KMS-11 (cell line): Measurements from ENCODE around the gene TECTA.

Experiments
- H2AFZ ChIP-seq: fragments of 200-600 bp; sonication (generic); 2 replicates; pipeline ENCODE4 v1.6.1; 2016; ENCODE audit warnings: antibody characterized with exemption, mixed run types, low read depth
- H3K27ac ChIP-seq: fragments of 200-600 bp; sonication (generic); 2 replicates; pipeline ENCODE4 v1.6.1; 2016; ENCODE audit warnings: mild to moderate bottlenecking, mixed run types
- H3K27me3 ChIP-seq: fragments of 200-600 bp; sonication (generic); 2 replicates; pipeline ENCODE4 v1.6.1; 2017; ENCODE audit warnings: mild to moderate bottlenecking, low read depth, mixed run types, moderate library complexity; ENCODE audit not compliant: insufficient read depth
- H3K36me3 ChIP-seq: fragments of 200-600 bp; sonication (generic); 2 replicates; pipeline ENCODE4 v1.6.1; 2017; ENCODE audit warnings: mild to moderate bottlenecking, mixed run types; ENCODE audit not compliant: insufficient read depth
- H3K4me1 ChIP-seq: fragments of 200-600 bp; sonication (generic); 2 replicates; pipeline ENCODE4 v1.6.1; 2016; ENCODE audit warnings: mild to moderate bottlenecking, low read depth, mixed run types; ENCODE audit not compliant: poor library complexity, severe bottlenecking
- H3K4me2 ChIP-seq: fragments of 200-600 bp; sonication (generic); 2 replicates; pipeline ENCODE4 v1.7.0; 2016; ENCODE audit warnings: mild to moderate bottlenecking, mixed run types
- H3K4me3 ChIP-seq: fragments of 200-600 bp; sonication (generic); IDR thresholded peaks from 2 replicates; pipeline ENCODE4 v1.6.1; 2017; ENCODE audit warnings: low read depth, low read length, mixed read lengths; ENCODE audit not compliant: insufficient read depth
- H3K79me2 ChIP-seq: fragments of 200-600 bp; sonication (generic); 2 replicates; pipeline ENCODE4 v1.6.1; 2016; ENCODE audit warnings: low read depth, mixed run types; ENCODE audit not compliant: insufficient read depth
- H3K9ac ChIP-seq: fragments of 200-600 bp; sonication (generic); 2 replicates; pipeline ENCODE4 v1.6.1; 2016; ENCODE audit warnings: mild to moderate bottlenecking, mixed run types
- H4K20me1 ChIP-seq: fragments of 200-600 bp; sonication (generic); 2 replicates; pipeline ENCODE4 v1.6.1; 2016; ENCODE audit warnings: mild to moderate bottlenecking, mixed run types; ENCODE audit not compliant: insufficient read depth
- CTCF ChIP-seq: fragments of 200-600 bp; sonication (generic); conservative IDR thresholded peaks from 2 replicates; pipeline ENCODE4 v1.6.1; 2017; ENCODE audit warnings: low read depth, mild to moderate bottlenecking, antibody characterized with exemption, low read length, moderate library complexity, mixed read lengths

TECTA gene

GRCh38 chr11:121198491-121198890 is 97.4 kb downstream of the TECTA start:
- Histone ChIP-seq H4K20me1 (no peaks in the 10 kb centered on the region), H3K27ac (no peak overlapping the region), H2AFZ (no peak overlapping the region), H3K4me2 (no peak overlapping the region), H3K4me3 (no peak overlapping the region), H3K27me3 (no peaks in the 10 kb centered on the region), H3K79me2 (no peaks in the 10 kb centered on the region), H3K4me1 (no peaks in the 10 kb centered on the region), H3K9ac (no peak overlapping the region), H3K36me3 (no peaks in the 10 kb centered on the region)
- no peak for TF ChIP-seq CTCF

- Histone ChIP-seq H3K4me2 (no peak overlapping the region), H3K4me1 (no peaks in the 10 kb centered on the region), H4K20me1 (no peaks in the 10 kb centered on the region), H3K79me2 (no peaks in the 10 kb centered on the region), H3K9ac (no peak overlapping the region), H3K4me3 (no peak overlapping the region), H2AFZ (no peak overlapping the region), H3K27me3 (no peaks in the 10 kb centered on the region), H3K36me3 (no peaks in the 10 kb centered on the region), H3K27ac (no peak overlapping the region)
- TF ChIP-seq CTCF, result no peak
Measured at GRCh38 chr11:121199516-121199915, 98.5 kb downstream of the TECTA start.

- Histone ChIP-seq H3K9ac (no peak overlapping the region), H4K20me1 (no peaks in the 10 kb centered on the region), H3K79me2 (no peaks in the 10 kb centered on the region), H3K36me3 (no peaks in the 10 kb centered on the region), H3K4me3 (no peak overlapping the region), H2AFZ (no peak overlapping the region), H3K27me3 (no peaks in the 10 kb centered on the region), H3K4me1 (no peaks in the 10 kb centered on the region), H3K4me2 (no peak overlapping the region), H3K27ac (no peak overlapping the region)
- no peak for TF ChIP-seq CTCF
Measured at GRCh38 chr11:121206810-121207209, 105.8 kb downstream of the TECTA start.

- Histone ChIP-seq H2AFZ (no peak overlapping the region), H3K79me2 (no peaks in the 10 kb centered on the region), H3K4me1 (no peaks in the 10 kb centered on the region), H3K4me2 (no peak overlapping the region), H3K4me3 (no peak overlapping the region), H3K27me3 (no peaks in the 10 kb centered on the region), H3K9ac (no peak overlapping the region), H3K36me3 (no peaks in the 10 kb centered on the region), H4K20me1 (no peaks in the 10 kb centered on the region), H3K27ac (no peak overlapping the region)
- TF ChIP-seq CTCF, result no peak
Measured at GRCh38 chr11:121207485-121208115, 106.6 kb downstream of the TECTA start.
